ENCODE results near the gene LRRC49.

GRCh38 chr15:71042356-71042922 lies 149.8 kb downstream of the LRRC49 start:
- TF ChIP-seq CTCF (IDR thresholded peaks at IDR 0.05) (no peak), POLR2A (IDR thresholded peaks at IDR 0.05) (no peak)

Data from Peyer's patch (tissue), 4 donors.